OCI-LY3 (cell line): ENCODE measurements around the gene DBNDD1.

Experiments used
- CTCF ChIP-seq: fragments of 200-600, 300-600 bp; sonication (generic); IDR thresholded peaks from 2 replicates; pipeline ENCODE4 v1.5.1; 2014; ENCODE audit warnings: antibody characterized with exemption, low read length, low read depth
- EZH2phosphoT487 ChIP-seq: fragments of 200-600 bp; shearing (Covaris generic); IDR thresholded peaks from 2 replicates; pipeline ENCODE4 v1.6.1; 2018; ENCODE audit warnings: antibody characterized with exemption, mixed run types, low read depth

GRCh38 chr16:90005956-90006663 lies 13.1 kb downstream of the DBNDD1 start:
- TF ChIP-seq EZH2phosphoT487 (no peak), CTCF (no peak)
